Right lobe of liver (tissue), 4 donors: ENCODE measurements around the gene ACP1.

Experiments
- CTCF ChIP-seq, 4 donors: fragments of 200-600 bp in 3 of 4; fragments of 450-650 bp in 1 of 4; IDR thresholded peaks; one replicate each; pipeline versions ENCODE4 v1.5.1 to v1.8.0; 2016 to 2022; ENCODE audit warnings: antibody characterized with exemption in 4 of 4, mild to moderate bottlenecking in 2 of 4
- POLR2A ChIP-seq: fragments of 450-650 bp; IDR thresholded peaks from one replicate; pipeline ENCODE4 v1.6.1; 2017; ENCODE audit warnings: antibody characterized with exemption, mild to moderate bottlenecking
- donor health status: DM: no; HTN: no; CAD: no.
- donor health status: DM: no; HTN: no; CAD: no.
- donor health status: DM: no; HTN: yes; CAD: no.

- no peak for TF ChIP-seq POLR2A
- no peak for TF ChIP-seq CTCF (IDR thresholded peaks at IDR 0.05)
Observed at GRCh38 chr2:323035-323434, 58.3 kb downstream of the ACP1 start.
